Neuron (in vitro differentiated cells): ENCODE measurements around the gene KLF9.
"Not testable (repeated sequence)": the region's sequence is repeated elsewhere in the genome, so short reads cannot be mapped to it uniquely, and the experiment has no call there.

Experiments used
- H2AFZ ChIP-seq: one replicate; pipeline ENCODE4 v1.6.1; 2013; ENCODE audit warnings: low read depth, mild to moderate bottlenecking, inconsistent platforms, low read length, moderate library complexity
- H3K27me3 ChIP-seq: one replicate; pipeline ENCODE4 v1.6.1; 2013; ENCODE audit warnings: low read length; ENCODE audit not compliant: insufficient read depth
- H3K36me3 ChIP-seq: one replicate; pipeline ENCODE4 v1.6.1; 2013; ENCODE audit warnings: low read length; ENCODE audit not compliant: insufficient read depth
- H3K4me1 ChIP-seq: one replicate; pipeline ENCODE4 v1.6.1; 2013; ENCODE audit warnings: low read length; ENCODE audit not compliant: insufficient read depth
- H3K4me3 ChIP-seq: 2 replicates; pipeline ENCODE4 v1.5.1; 2013; ENCODE audit warnings: mild to moderate bottlenecking, low read length, moderate library complexity
- H3K9me3 ChIP-seq: one replicate; pipeline ENCODE4 v1.6.1; 2013; ENCODE audit warnings: low read length

The KLF9 gene

GRCh38 chr9:70406434-70406862, 8.0 kb downstream of the KLF9 start:
- Histone ChIP-seq H3K4me3 (no peak overlapping the region), H2AFZ (peak overlapping the region; percentile 9), H3K36me3 (no peaks in the 10 kb centered on the region), H3K27me3 (peaks cover 20% of the 10 kb centered on the region), H3K9me3 (no peaks in the 10 kb centered on the region), H3K4me1 (peaks cover 14% of the 10 kb centered on the region)

DNA sequence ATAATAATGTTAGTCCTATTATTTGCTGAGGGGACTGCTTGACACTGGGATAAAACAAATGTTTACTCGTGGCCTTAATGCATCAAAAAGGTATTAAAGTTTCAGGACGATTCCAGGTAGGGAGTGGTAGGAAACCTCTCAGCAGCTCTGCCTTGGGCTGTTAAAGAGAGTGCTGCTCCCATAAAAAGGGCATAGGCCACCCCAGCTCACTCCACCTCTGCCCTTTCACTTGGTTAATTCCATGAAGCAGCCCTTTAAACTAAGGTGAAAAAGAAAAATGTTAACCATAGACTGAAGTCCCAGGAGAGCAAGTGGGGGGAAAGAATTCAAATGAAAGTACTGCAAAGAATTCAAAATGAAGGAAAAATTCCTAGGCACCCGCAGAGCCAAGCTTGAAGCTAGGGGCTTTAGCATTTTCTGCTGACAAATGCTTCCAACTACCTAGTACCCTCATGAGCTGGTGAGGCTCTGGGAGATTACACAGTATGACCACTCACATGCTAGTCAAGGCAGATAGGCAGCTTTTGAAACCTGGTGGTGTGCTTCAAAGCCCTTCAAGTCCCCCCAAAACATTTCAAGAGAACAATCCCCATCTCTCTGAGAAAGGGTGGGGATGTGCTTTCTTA, 8.5 kb downstream of the KLF9 start:
- Histone ChIP-seq H3K4me3 (no peak overlapping the region), H3K36me3 (no peaks in the 10 kb centered on the region), H3K4me1 (peaks cover 14% of the 10 kb centered on the region), H2AFZ (no peak overlapping the region), H3K9me3 (no peaks in the 10 kb centered on the region), H3K27me3 (peaks cover 15% of the 10 kb centered on the region)

- peaks cover 3% of the 10 kb centered on the region for H3K27me3 ChIP-seq
- no peaks in the 10 kb centered on the region for H3K36me3 ChIP-seq
- no peak overlapping the region for H3K4me3 ChIP-seq
- H2AFZ ChIP-seq: no peak overlapping the region
- no peaks in the 10 kb centered on the region for H3K9me3 ChIP-seq
- peaks cover 14% of the 10 kb centered on the region for H3K4me1 ChIP-seq
Measured at GRCh38 chr9:70404261-70404660, 10.2 kb downstream of the KLF9 start.

DNA sequence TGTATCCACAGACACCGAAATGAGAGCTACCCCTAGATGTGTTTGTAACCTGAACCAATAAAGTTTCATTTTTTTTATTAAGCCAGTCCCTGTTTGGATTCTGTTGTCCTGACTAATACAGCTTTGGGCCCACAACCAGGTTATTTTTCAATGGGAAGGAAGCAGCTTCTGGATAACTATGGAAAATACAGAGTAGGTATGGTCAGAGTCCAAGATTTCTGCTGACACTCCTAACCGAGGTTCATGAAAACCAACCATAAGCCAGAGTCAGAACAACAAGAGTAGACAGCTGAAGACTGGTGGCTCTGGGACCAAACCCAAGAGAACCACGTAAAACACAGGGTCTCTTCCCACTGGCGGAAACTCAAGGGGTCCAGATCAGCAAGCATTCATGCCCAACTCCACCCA, 10.8 kb downstream of the KLF9 start:
- Histone ChIP-seq H3K4me1 (peaks cover 14% of the 10 kb centered on the region), H3K27me3 (peaks cover 5% of the 10 kb centered on the region), H3K36me3 (no peaks in the 10 kb centered on the region), H2AFZ (no peak overlapping the region), H3K9me3 (no peaks in the 10 kb centered on the region), H3K4me3 (no peak overlapping the region)

DNA sequence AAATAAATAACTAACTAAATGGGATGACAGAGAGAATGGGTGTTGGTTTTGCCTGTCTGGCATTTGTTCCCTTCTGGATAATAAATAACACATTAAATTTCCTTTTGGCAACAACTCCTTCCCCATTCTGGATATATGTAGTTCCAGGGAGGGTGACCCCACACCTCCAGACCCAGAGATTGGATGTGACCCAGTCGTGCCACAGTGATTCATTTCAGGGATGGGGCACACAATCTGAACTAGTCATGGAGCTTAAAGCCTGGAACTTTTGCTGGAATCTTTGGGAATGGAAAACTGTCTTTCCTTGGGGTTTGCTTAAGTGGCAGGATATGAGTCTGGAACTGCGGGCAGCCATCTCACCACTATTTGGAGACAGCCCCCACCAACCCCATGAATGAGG, 11.3 kb downstream of the KLF9 start:
- H3K4me3 ChIP-seq: no peak overlapping the region

DNA sequence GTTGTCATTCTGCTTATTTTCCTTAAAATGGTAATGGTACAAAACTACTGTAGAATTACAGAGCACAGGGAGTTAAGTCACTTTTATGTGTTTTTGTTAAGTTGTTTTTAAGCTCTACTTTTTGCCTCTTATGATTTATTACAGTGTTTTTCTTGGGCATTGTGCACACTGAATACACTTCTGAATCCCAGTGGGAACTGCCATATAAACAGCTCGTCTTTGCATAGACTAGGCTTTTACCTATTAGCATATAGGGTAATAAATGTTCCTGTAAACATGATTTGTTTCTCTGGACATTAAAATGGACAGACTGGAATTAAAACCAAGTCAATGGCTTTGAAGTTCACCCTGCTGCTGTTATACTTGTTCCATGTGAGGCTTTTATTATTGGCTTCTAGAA, 12.2 kb downstream of the KLF9 start:
- H2AFZ ChIP-seq: no peak overlapping the region
- peaks cover 14% of the 10 kb centered on the region for H3K4me1 ChIP-seq
- H3K9me3 ChIP-seq: no peaks in the 10 kb centered on the region
- H3K36me3 ChIP-seq: no peaks in the 10 kb centered on the region
- no peak overlapping the region for H3K4me3 ChIP-seq
- peaks cover 5% of the 10 kb centered on the region for H3K27me3 ChIP-seq

More for the DNA sequence above, 11.3 kb downstream of the KLF9 start:
- no peak overlapping the region for H2AFZ ChIP-seq
- peaks cover 14% of the 10 kb centered on the region for H3K4me1 ChIP-seq
- peaks cover 5% of the 10 kb centered on the region for H3K27me3 ChIP-seq
- H3K36me3 ChIP-seq: no peaks in the 10 kb centered on the region
- H3K9me3 ChIP-seq: no peaks in the 10 kb centered on the region

DNA sequence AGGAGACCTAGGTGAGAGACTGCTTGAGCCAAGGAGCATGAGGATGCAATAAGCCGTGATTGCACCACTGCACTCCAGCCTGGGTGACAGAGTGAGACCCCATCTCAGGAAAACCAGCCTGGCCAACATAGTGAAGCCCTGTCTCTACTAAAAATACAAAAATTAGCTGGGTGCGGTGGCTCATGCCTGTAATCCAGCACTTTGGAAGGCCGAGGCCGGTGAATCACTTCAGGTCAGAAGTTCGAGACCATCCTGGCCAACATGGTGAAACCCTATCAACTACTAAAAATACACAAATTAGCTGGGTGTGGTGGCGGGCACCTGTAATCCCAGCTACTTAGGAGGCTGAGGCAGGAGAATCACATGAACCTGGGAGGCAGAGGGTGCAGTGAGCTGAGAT, 13.2 kb downstream of the KLF9 start:
- H3K9me3 ChIP-seq, H2AFZ ChIP-seq, H3K4me1 ChIP-seq, H3K36me3 ChIP-seq, H3K4me3 ChIP-seq, H3K27me3 ChIP-seq: not testable (repeated sequence)

DNA sequence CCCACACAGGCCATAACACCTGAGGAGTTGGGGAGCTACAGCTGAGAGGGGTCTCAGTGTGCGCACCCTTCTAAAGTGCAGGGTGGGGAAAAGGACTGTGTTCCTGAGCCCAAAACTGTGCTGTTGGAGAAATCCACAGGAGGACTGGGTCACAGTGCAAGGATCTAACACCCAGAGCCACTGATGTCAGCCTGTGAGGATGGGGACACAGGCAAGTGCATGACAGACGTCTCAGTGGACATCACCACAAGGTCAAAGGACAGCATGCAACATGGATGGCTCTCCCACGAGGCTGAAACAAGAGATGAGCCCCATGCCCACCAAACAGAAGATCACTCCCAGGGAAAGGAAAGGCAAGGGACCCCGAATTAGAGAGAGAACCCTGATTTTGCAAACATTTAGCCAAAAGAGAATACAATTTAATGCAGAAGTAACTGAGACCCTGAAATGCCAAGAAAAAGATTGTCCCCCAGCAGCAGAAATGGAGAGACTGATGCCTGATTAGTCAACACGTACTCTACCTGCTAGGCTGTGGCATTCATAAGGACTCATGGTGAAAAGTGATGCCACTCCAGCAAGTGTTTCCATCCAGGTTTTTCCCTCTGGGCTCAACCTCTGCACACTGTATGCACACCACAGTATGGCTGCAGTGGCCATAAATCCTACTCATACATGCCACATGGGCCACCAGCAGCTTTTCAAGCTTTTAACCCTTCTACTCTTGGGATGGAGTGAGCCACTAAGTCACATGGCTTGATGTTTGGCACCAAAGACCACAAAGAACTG, 14.2 kb downstream of the KLF9 start:
- no peaks in the 10 kb centered on the region for H3K36me3 ChIP-seq
- H3K9me3 ChIP-seq: no peaks in the 10 kb centered on the region
- no peaks in the 10 kb centered on the region for H3K4me1 ChIP-seq
- peaks cover 5% of the 10 kb centered on the region for H3K27me3 ChIP-seq
- no peak overlapping the region for H2AFZ ChIP-seq
- H3K4me3 ChIP-seq: no peak overlapping the region

- H2AFZ ChIP-seq: no peak overlapping the region
- no peaks in the 10 kb centered on the region for H3K9me3 ChIP-seq
- H3K4me3 ChIP-seq: no peak overlapping the region
- H3K4me1 ChIP-seq: no peaks in the 10 kb centered on the region
- H3K27me3 ChIP-seq: peaks cover 5% of the 10 kb centered on the region
- no peaks in the 10 kb centered on the region for H3K36me3 ChIP-seq
Measured at GRCh38 chr9:70399141-70399540, 15.3 kb downstream of the KLF9 start.

DNA sequence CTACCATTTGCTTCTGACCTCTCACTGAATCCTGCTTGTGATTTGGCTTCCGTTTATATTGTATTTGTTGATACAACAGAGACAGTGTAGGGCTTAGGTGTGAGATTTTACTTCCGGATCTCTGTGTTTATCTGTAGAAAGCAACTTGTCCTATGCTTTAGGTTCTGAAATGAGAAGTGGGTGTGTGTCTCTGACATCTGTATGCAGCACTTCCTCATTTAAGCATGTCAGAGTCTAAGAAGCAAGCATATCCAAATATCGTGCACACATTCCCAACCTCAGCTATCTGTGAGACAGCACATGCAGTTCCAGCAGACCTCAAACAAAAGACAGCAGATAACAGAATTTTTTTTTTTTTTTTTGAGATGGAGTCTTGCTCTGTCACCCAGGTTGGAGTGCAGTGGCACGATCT, 16.3 kb downstream of the KLF9 start:
- H3K9me3 ChIP-seq: no peaks in the 10 kb centered on the region
- H3K4me1 ChIP-seq: no peaks in the 10 kb centered on the region
- H3K36me3 ChIP-seq: no peaks in the 10 kb centered on the region
- peaks cover 3% of the 10 kb centered on the region for H3K27me3 ChIP-seq
- no peak overlapping the region for H3K4me3 ChIP-seq
- no peak overlapping the region for H2AFZ ChIP-seq

- Histone ChIP-seq H2AFZ (no peak overlapping the region), H3K9me3 (no peaks in the 10 kb centered on the region), H3K27me3 (peaks cover 3% of the 10 kb centered on the region), H3K4me3 (no peak overlapping the region), H3K4me1 (no peaks in the 10 kb centered on the region), H3K36me3 (no peaks in the 10 kb centered on the region)
Measured at GRCh38 chr9:70395652-70396051, 18.8 kb downstream of the KLF9 start.

- H3K4me3 ChIP-seq: no peak overlapping the region
- H3K27me3 ChIP-seq: no peaks in the 10 kb centered on the region
- no peaks in the 10 kb centered on the region for H3K4me1 ChIP-seq
- no peak overlapping the region for H2AFZ ChIP-seq
- H3K9me3 ChIP-seq: no peaks in the 10 kb centered on the region
- no peaks in the 10 kb centered on the region for H3K36me3 ChIP-seq
Measured at GRCh38 chr9:70392850-70393249, 21.6 kb downstream of the KLF9 start.

DNA sequence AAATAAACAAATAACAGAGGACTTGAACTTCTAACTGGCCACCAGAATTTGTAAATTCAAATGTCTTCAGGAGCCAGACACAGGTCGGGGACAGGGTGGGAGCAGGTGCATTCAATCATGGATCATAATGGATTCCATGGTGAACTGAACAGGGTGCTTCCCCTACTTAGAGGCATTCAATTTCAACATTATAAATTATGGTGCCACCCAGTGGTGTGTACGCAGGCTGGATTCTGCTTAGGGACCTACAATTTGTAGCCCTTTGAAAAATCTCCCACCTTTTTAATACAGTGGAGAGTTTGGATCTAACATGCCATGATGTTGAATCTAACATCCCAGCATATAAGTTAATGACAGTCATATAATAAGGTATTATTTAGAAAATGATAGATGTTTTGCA, 22.3 kb downstream of the KLF9 start:
- H3K36me3 ChIP-seq: no peaks in the 10 kb centered on the region
- H3K4me1 ChIP-seq: no peaks in the 10 kb centered on the region
- no peak overlapping the region for H3K4me3 ChIP-seq
- no peaks in the 10 kb centered on the region for H3K9me3 ChIP-seq
- H2AFZ ChIP-seq: no peak overlapping the region
- no peaks in the 10 kb centered on the region for H3K27me3 ChIP-seq
